HEK293 (cell line): ENCODE results near the gene DHX16.

Experiments
- MYNN ChIP-seq: fragments of 450-650 bp; formaldehyde crosslinking; IDR thresholded peaks from 2 replicates; pipeline ENCODE4 v1.5.1; 2016; ENCODE audit warnings: missing biosample characterization, missing genetic modification characterization, borderline replicate concordance
- MZF1 ChIP-seq: fragments of 450-650 bp; formaldehyde crosslinking; IDR thresholded peaks from 2 replicates; pipeline ENCODE4 v1.5.1; 2017; ENCODE audit warnings: missing biosample characterization, missing genetic modification characterization, borderline replicate concordance
- SP3 ChIP-seq: fragments of 450-650 bp; formaldehyde crosslinking; IDR thresholded peaks from 2 replicates; pipeline ENCODE4 v1.5.1; 2016; ENCODE audit warnings: missing biosample characterization, missing genetic modification characterization
- YY2 ChIP-seq: fragments of 450-650 bp; formaldehyde crosslinking; IDR thresholded peaks from 2 replicates; pipeline ENCODE4 v1.5.1; 2016; ENCODE audit warnings: missing biosample characterization, missing genetic modification characterization
- ZBTB48 ChIP-seq: fragments of 450-650 bp; formaldehyde crosslinking; IDR thresholded peaks from 2 replicates; pipeline ENCODE4 v1.5.1; 2016; ENCODE audit warnings: missing biosample characterization, missing genetic modification characterization
- ZNF19 ChIP-seq: fragments of 450-650 bp; formaldehyde crosslinking; IDR thresholded peaks from 2 replicates; pipeline ENCODE4; 2016; ENCODE audit warnings: missing biosample characterization, missing genetic modification characterization, low read depth
- ZNF274 ChIP-seq, 2 experiments: fragments of 200-500 bp in 1 of 2; fragments of 450-650 bp in 1 of 2; sonication (Bioruptor generic) in 1 of 2; formaldehyde crosslinking in 1 of 2; IDR thresholded peaks; 2 replicates each; pipeline versions ENCODE4 v1.5.1 to v1.6.1; 2014 to 2016; ENCODE audit warnings: borderline replicate concordance in 1 of 2, inconsistent platforms in 1 of 2, low read length in 1 of 2, missing biosample characterization in 1 of 2, missing genetic modification characterization in 1 of 2
- ZNF302 ChIP-seq: fragments of 450-650 bp; formaldehyde crosslinking; IDR thresholded peaks from 2 replicates; pipeline ENCODE4 v1.5.1; 2016; ENCODE audit warnings: missing biosample characterization, missing genetic modification characterization, low read depth
- ZNF423 ChIP-seq: fragments of 450-650 bp; formaldehyde crosslinking; IDR thresholded peaks from 2 replicates; pipeline ENCODE4 v1.5.1; 2016; ENCODE audit warnings: missing biosample characterization, missing genetic modification characterization
- ZNF48 ChIP-seq: fragments of 450-650 bp; formaldehyde crosslinking; IDR thresholded peaks from 2 replicates; pipeline ENCODE4 v1.5.1; 2016; ENCODE audit warnings: missing biosample characterization, missing genetic modification characterization
- ZNF530 ChIP-seq: fragments of 450-650 bp; formaldehyde crosslinking; IDR thresholded peaks from 2 replicates; pipeline ENCODE4 v1.5.1; 2016; ENCODE audit warnings: low read depth, missing biosample characterization, missing genetic modification characterization
- ZNF571 ChIP-seq: fragments of 450-650 bp; formaldehyde crosslinking; IDR thresholded peaks from 2 replicates; pipeline ENCODE4 v1.5.0; 2017; ENCODE audit warnings: missing biosample characterization, missing genetic modification characterization
- ZNF585B ChIP-seq: fragments of 450-650 bp; formaldehyde crosslinking; IDR thresholded peaks from 2 replicates; pipeline ENCODE4 v1.5.1; 2016; ENCODE audit warnings: missing biosample characterization, missing genetic modification characterization
- ZNF596 ChIP-seq: fragments of 450-650 bp; IDR thresholded peaks from 2 replicates; pipeline ENCODE4 v1.5.0; 2018; ENCODE audit warnings: missing biosample characterization, mild to moderate bottlenecking, missing genetic modification characterization, moderate library complexity
- ZNF610 ChIP-seq: fragments of 450-650 bp; formaldehyde crosslinking; IDR thresholded peaks from 2 replicates; pipeline ENCODE4 v1.5.1; 2016; ENCODE audit warnings: missing biosample characterization, missing genetic modification characterization, borderline replicate concordance
- ZNF621 ChIP-seq: fragments of 450-650 bp; formaldehyde crosslinking; IDR thresholded peaks from 2 replicates; pipeline ENCODE4 v1.5.1; 2017; ENCODE audit warnings: missing biosample characterization, missing genetic modification characterization
- ZNF660 ChIP-seq: fragments of 450-650 bp; IDR thresholded peaks from 2 replicates; pipeline ENCODE4 v1.5.1; 2018; ENCODE audit warnings: missing biosample characterization, mild to moderate bottlenecking, missing genetic modification characterization
- ZNF670 ChIP-seq: fragments of 450-650 bp; formaldehyde crosslinking; IDR thresholded peaks from 2 replicates; pipeline ENCODE4 v1.5.1; 2016; ENCODE audit warnings: missing biosample characterization, missing genetic modification characterization, low read depth
- ZNF792 ChIP-seq: fragments of 450-650 bp; formaldehyde crosslinking; IDR thresholded peaks from 2 replicates; pipeline ENCODE4 v1.5.1; 2016; ENCODE audit warnings: missing biosample characterization, missing genetic modification characterization
- TF ChIP-seq, protein P1 (sequence below): fragments of 450-650 bp; formaldehyde crosslinking; IDR thresholded peaks from 2 replicates; pipeline ENCODE4 v1.5.1; 2017; ENCODE audit warnings: missing biosample characterization, missing genetic modification characterization
- TF ChIP-seq, protein P2 (sequence below): IDR thresholded peaks from 2 replicates; pipeline ENCODE4 v1.6.1; 2011; ENCODE audit warnings: mild to moderate bottlenecking, low read depth, low read length, borderline replicate concordance
- TF ChIP-seq, protein P3 (sequence below): fragments of 450-650 bp; IDR thresholded peaks from 2 replicates; pipeline ENCODE4 v1.5.1; 2018; ENCODE audit warnings: missing biosample characterization, missing genetic modification characterization
- TF ChIP-seq, protein P4 (sequence below): fragments of 450-650 bp; formaldehyde crosslinking; IDR thresholded peaks from 2 replicates; pipeline ENCODE4 v1.5.1; 2016; ENCODE audit warnings: missing biosample characterization, missing genetic modification characterization
- TF ChIP-seq, protein P5 (sequence below): fragments of 450-650 bp; formaldehyde crosslinking; IDR thresholded peaks from 2 replicates; pipeline ENCODE4 v1.5.1; 2016; ENCODE audit warnings: missing biosample characterization, missing genetic modification characterization
- TF ChIP-seq, protein P6 (sequence below): fragments of 450-650 bp; formaldehyde crosslinking; IDR thresholded peaks from 2 replicates; pipeline ENCODE4 v1.5.1; 2016; ENCODE audit warnings: missing biosample characterization, missing genetic modification characterization, low read depth
- TF ChIP-seq, protein P7 (sequence below): fragments of 450-650 bp; formaldehyde crosslinking; IDR thresholded peaks from 2 replicates; pipeline ENCODE4 v1.5.1; 2016; ENCODE audit warnings: missing biosample characterization, missing genetic modification characterization

DHX16 gene

DNA sequence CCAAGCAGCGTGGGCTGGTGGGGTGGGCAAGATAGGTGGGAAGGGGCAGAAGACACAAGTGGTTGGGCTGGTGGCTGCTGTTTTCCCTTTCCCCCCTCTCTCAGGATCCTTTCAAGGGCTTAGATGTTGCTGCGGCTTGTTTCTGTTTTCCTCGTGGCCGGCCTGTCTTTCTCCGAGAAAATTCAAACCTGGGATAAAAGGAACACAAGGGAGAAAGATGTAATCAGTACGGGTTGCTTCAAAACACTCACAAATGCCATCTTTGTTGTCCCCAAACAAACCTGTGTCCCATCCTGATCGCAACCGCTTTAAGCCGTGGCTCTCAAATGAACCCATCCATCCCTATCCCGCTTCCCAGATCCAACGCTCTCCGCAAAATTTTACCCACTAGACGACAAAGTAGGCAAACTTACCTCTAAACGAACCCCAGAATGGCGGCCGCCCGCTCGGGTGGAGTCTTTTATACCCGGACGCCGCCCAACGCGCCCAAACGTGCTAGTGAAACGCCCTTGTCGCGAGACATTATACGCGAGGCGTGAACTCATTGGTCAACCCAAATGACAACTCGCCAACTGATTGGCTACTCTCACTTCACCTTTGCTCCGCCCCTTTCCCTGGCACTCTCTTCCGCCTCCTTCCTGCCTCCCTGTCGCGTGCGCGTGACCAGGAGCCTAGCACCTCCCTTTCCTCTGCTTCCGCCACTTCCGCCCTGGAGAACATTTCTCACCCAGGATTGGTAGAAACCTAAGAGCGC is 55.8 kb downstream of the DHX16 start, which contains the start of gene PPP1R10 (continued):
- TF ChIP-seq, protein P1, sequence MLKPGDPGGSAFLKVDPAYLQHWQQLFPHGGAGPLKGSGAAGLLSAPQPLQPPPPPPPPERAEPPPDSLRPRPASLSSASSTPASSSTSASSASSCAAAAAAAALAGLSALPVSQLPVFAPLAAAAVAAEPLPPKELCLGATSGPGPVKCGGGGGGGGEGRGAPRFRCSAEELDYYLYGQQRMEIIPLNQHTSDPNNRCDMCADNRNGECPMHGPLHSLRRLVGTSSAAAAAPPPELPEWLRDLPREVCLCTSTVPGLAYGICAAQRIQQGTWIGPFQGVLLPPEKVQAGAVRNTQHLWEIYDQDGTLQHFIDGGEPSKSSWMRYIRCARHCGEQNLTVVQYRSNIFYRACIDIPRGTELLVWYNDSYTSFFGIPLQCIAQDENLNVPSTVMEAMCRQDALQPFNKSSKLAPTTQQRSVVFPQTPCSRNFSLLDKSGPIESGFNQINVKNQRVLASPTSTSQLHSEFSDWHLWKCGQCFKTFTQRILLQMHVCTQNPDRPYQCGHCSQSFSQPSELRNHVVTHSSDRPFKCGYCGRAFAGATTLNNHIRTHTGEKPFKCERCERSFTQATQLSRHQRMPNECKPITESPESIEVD (tag by site-specific recombination): no peak
- TF ChIP-seq ZNF571 (tag by site-specific recombination) (no peak), ZNF302 (tag by site-specific recombination) (no peak), MYNN (tag by site-specific recombination) (no peak), ZNF19 (no peak), ZNF530 (tag by site-specific recombination) (no peak), ZNF792 (tag by site-specific recombination) (no peak; the same call in 1 of the 2 replicates), ZNF670 (tag by site-specific recombination) (no peak), YY2 (tag by site-specific recombination) (peak; percentile 89), ZNF610 (tag by site-specific recombination) (peak; percentile 47; the same call in 1 of the 2 replicates), ZNF423 (tag by site-specific recombination) (no peak), ZNF274 (IDR thresholded peaks at IDR 0.05; ENCODE audit: low read length) (no peak), ZNF274 (tag by site-specific recombination; IDR thresholded peaks at IDR 0.05; ENCODE audit: borderline replicate concordance) (no peak), ZNF48 (tag by site-specific recombination) (no peak), SP3 (tag by site-specific recombination) (peak; percentile 98), ZBTB48 (tag by site-specific recombination) (peak; percentile 31; the same call in 1 of the 2 replicates), ZNF596 (no peak), ZNF585B (tag by site-specific recombination) (no peak), ZNF621 (tag by site-specific recombination) (no peak), ZNF660 (tag by site-specific recombination) (peak; percentile 94), MZF1 (tag by site-specific recombination) (no peak)
- TF ChIP-seq, protein P2, sequence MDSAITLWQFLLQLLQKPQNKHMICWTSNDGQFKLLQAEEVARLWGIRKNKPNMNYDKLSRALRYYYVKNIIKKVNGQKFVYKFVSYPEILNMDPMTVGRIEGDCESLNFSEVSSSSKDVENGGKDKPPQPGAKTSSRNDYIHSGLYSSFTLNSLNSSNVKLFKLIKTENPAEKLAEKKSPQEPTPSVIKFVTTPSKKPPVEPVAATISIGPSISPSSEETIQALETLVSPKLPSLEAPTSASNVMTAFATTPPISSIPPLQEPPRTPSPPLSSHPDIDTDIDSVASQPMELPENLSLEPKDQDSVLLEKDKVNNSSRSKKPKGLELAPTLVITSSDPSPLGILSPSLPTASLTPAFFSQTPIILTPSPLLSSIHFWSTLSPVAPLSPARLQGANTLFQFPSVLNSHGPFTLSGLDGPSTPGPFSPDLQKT: no peak; the same call in 1 of the 2 replicates
- TF ChIP-seq, protein P3, sequence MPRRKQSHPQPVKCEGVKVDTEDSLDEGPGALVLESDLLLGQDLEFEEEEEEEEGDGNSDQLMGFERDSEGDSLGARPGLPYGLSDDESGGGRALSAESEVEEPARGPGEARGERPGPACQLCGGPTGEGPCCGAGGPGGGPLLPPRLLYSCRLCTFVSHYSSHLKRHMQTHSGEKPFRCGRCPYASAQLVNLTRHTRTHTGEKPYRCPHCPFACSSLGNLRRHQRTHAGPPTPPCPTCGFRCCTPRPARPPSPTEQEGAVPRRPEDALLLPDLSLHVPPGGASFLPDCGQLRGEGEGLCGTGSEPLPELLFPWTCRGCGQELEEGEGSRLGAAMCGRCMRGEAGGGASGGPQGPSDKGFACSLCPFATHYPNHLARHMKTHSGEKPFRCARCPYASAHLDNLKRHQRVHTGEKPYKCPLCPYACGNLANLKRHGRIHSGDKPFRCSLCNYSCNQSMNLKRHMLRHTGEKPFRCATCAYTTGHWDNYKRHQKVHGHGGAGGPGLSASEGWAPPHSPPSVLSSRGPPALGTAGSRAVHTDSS: peak; percentile 22; the same call in 1 of the 2 replicates
- TF ChIP-seq, protein P4, sequence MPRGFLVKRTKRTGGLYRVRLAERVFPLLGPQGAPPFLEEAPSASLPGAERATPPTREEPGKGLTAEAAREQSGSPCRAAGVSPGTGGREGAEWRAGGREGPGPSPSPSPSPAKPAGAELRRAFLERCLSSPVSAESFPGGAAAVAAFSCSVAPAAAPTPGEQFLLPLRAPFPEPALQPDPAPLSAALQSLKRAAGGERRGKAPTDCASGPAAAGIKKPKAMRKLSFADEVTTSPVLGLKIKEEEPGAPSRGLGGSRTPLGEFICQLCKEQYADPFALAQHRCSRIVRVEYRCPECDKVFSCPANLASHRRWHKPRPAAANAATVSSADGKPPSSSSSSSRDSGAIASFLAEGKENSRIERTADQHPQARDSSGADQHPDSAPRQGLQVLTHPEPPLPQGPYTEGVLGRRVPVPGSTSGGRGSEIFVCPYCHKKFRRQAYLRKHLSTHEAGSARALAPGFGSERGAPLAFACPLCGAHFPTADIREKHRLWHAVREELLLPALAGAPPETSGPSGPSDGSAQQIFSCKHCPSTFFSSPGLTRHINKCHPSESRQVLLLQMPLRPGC (tag by site-specific recombination): peak; percentile 82
- TF ChIP-seq, protein P5, sequence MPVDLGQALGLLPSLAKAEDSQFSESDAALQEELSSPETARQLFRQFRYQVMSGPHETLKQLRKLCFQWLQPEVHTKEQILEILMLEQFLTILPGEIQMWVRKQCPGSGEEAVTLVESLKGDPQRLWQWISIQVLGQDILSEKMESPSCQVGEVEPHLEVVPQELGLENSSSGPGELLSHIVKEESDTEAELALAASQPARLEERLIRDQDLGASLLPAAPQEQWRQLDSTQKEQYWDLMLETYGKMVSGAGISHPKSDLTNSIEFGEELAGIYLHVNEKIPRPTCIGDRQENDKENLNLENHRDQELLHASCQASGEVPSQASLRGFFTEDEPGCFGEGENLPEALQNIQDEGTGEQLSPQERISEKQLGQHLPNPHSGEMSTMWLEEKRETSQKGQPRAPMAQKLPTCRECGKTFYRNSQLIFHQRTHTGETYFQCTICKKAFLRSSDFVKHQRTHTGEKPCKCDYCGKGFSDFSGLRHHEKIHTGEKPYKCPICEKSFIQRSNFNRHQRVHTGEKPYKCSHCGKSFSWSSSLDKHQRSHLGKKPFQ (tag by site-specific recombination): no peak
- TF ChIP-seq, protein P6, sequence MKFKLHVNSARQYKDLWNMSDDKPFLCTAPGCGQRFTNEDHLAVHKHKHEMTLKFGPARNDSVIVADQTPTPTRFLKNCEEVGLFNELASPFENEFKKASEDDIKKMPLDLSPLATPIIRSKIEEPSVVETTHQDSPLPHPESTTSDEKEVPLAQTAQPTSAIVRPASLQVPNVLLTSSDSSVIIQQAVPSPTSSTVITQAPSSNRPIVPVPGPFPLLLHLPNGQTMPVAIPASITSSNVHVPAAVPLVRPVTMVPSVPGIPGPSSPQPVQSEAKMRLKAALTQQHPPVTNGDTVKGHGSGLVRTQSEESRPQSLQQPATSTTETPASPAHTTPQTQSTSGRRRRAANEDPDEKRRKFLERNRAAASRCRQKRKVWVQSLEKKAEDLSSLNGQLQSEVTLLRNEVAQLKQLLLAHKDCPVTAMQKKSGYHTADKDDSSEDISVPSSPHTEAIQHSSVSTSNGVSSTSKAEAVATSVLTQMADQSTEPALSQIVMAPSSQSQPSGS (tag by site-specific recombination): no peak
- TF ChIP-seq, protein P7, sequence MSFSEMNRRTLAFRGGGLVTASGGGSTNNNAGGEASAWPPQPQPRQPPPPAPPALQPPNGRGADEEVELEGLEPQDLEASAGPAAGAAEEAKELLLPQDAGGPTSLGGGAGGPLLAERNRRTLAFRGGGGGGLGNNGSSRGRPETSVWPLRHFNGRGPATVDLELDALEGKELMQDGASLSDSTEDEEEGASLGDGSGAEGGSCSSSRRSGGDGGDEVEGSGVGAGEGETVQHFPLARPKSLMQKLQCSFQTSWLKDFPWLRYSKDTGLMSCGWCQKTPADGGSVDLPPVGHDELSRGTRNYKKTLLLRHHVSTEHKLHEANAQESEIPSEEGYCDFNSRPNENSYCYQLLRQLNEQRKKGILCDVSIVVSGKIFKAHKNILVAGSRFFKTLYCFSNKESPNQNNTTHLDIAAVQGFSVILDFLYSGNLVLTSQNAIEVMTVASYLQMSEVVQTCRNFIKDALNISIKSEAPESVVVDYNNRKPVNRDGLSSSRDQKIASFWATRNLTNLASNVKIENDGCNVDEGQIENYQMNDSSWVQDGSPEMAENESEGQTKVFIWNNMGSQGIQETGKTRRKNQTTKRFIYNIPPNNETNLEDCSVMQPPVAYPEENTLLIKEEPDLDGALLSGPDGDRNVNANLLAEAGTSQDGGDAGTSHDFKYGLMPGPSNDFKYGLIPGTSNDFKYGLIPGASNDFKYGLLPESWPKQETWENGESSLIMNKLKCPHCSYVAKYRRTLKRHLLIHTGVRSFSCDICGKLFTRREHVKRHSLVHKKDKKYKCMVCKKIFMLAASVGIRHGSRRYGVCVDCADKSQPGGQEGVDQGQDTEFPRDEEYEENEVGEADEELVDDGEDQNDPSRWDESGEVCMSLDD: peak; percentile 76
